HTR-8/SVneo (cell line): ENCODE results near the gene CLEC17A.

ENCODE experiments used
- DNase-seq: peaks from one replicate; pipeline ENCODE4 v3.0.0; 2011; ENCODE audit warnings: low spot score, mixed read lengths; ENCODE audit not compliant: insufficient read length
- FAIRE-seq: peaks from 2 replicates; lab custom pipeline; 2011; peaks lifted over from hg19 to GRCh38; lab: Jason Lieb, UNC

CLEC17A gene

GRCh38 chr19:14639536-14640277 lies 56.8 kb downstream of the CLEC17A start:
- no peak for FAIRE-seq

DNA sequence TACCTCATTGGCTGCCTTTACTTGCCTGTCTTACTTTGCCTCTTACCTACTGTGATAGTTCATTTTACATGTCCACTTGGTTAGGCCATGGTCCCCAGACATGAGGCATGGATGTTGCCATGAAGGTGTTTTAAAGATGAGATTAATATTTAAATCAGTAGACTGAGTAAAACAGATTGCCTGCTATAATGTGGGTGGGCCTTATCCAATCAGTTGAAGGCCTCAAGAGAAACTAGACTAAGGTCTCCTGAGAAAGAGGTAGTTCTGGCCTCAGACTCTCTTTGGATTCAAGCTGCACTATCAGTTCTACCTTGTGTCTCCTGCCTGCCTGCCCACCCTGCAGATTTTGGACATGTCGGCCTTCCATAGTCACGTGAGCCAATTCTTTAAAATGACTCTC lies 65.6 kb downstream of the CLEC17A start:
- DNase-seq (no peak), FAIRE-seq (no peak)

More at GRCh38 chr19:14639536-14640277, 56.8 kb downstream of the CLEC17A start:
- no peak for DNase-seq

GRCh38 chr19:14649020-14649419 lies 66.1 kb downstream of the CLEC17A start:
- DNase-seq = no peak
- no peak for FAIRE-seq

DNA sequence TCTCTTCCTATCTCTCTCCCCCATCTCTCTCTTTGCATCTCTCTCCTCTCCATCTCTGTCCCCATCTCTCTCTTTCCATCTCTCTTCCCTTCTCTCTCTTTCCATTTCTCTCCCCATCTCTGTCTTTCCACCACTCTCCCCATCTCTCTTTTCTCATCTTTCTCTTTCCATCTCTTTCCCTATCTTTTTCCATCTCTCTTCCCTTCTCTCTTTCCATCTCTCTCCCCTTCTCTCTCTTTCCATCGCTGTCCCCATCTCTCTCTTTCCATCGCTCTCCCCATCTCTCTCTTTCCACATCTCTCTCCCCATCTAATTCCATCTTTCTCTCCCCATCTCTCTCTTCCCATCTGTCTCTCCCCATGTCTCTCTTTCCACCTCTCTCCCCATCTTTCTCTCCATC lies 67.3 kb downstream of the CLEC17A start:
- FAIRE-seq (no peak), DNase-seq (no peak)

GRCh38 chr19:14654786-14655560 lies 72.1 kb downstream of the CLEC17A start:
- FAIRE-seq (no peak), DNase-seq (no peak)

- no peak for DNase-seq
- no peak for FAIRE-seq
These were observed 72.8 kb downstream of the CLEC17A start for GRCh38 chr19:14655726-14656125.

- FAIRE-seq (no peak), DNase-seq (no peak)
These were observed 77.1 kb downstream of the CLEC17A start for GRCh38 chr19:14659874-14660489.

GRCh38 chr19:14661372-14661924 lies 78.6 kb downstream of the CLEC17A start:
- DNase-seq = no peak
- no peak for FAIRE-seq
